C4-2B (cell line): ENCODE results near the gene MIGA2.

ENCODE experiments used
- H3K27ac ChIP-seq: fragments of 450-650 bp; 2 replicates; pipeline ENCODE4 v1.5.1; 2017
- CTCF ChIP-seq: fragments of 450-650 bp; conservative IDR thresholded peaks from 2 replicates; pipeline ENCODE4 v1.5.1; 2017; ENCODE audit warnings: mild to moderate bottlenecking
- ZFX ChIP-seq: fragments of 450-650 bp; IDR thresholded peaks from 2 replicates; pipeline ENCODE4 v1.6.1; 2017

MIGA2 gene

GRCh38 chr9:129012343-129012742 lies 24.1 kb upstream of the MIGA2 start:
- TF ChIP-seq CTCF (no peak), ZFX (no peak)
- no peak overlapping the region for H3K27ac ChIP-seq

- H3K27ac ChIP-seq: no peak overlapping the region
- TF ChIP-seq CTCF: no peak
- no peak for TF ChIP-seq ZFX
These were observed 23.5 kb upstream of the MIGA2 start for GRCh38 chr9:129012893-129013448.

GRCh38 chr9:129013674-129014073 lies 22.8 kb upstream of the MIGA2 start:
- TF ChIP-seq ZFX (no peak), CTCF (no peak)
- H3K27ac ChIP-seq: no peak overlapping the region

- TF ChIP-seq ZFX: no peak
- TF ChIP-seq CTCF: no peak
These were observed 22.3 kb upstream of the MIGA2 start for GRCh38 chr9:129014124-129014523.

GRCh38 chr9:129014608-129015007 lies 21.8 kb upstream of the MIGA2 start:
- no peak overlapping the region for H3K27ac ChIP-seq

More at GRCh38 chr9:129014124-129014523, 22.3 kb upstream of the MIGA2 start:
- no peak overlapping the region for H3K27ac ChIP-seq

GRCh38 chr9:129021091-129021490 lies 15.3 kb upstream of the MIGA2 start:
- TF ChIP-seq CTCF: no peak
- TF ChIP-seq ZFX: no peak
- H3K27ac ChIP-seq: no peak overlapping the region

More at GRCh38 chr9:129014608-129015007, 21.8 kb upstream of the MIGA2 start:
- TF ChIP-seq CTCF (no peak), ZFX (no peak)

- H3K27ac ChIP-seq: no peak overlapping the region
- no peak for TF ChIP-seq ZFX
- no peak for TF ChIP-seq CTCF
These were observed 14.4 kb upstream of the MIGA2 start for GRCh38 chr9:129022037-129022436.
